GM12874 (cell line): ENCODE results near the gene LANCL2.
A peak's percentile ranks its signal among the peaks of the same experiment; 100 is the strongest.

Experiments used
- CTCF ChIP-seq: IDR thresholded peaks from 2 replicates; pipeline ENCODE4 v1.5.1; 2011; ENCODE audit warnings: low read depth, mild to moderate bottlenecking, control low read depth, low read length, moderate library complexity; ENCODE audit not compliant: insufficient read depth

Gene LANCL2

GRCh38 chr7:55363386-55364170 is 1.6 kb upstream of the LANCL2 start:
- no peak for TF ChIP-seq CTCF

- peak; percentile 25; the same call in 1 of the 2 replicates for TF ChIP-seq CTCF
These were observed 731 bp downstream of the LANCL2 start for GRCh38 chr7:55365675-55366460.

GRCh38 chr7:55366461-55367070 is 1.4 kb downstream of the LANCL2 start:
- no peak for TF ChIP-seq CTCF

GRCh38 chr7:55367283-55367840 is 2.2 kb downstream of the LANCL2 start:
- no peak for TF ChIP-seq CTCF

DNA sequence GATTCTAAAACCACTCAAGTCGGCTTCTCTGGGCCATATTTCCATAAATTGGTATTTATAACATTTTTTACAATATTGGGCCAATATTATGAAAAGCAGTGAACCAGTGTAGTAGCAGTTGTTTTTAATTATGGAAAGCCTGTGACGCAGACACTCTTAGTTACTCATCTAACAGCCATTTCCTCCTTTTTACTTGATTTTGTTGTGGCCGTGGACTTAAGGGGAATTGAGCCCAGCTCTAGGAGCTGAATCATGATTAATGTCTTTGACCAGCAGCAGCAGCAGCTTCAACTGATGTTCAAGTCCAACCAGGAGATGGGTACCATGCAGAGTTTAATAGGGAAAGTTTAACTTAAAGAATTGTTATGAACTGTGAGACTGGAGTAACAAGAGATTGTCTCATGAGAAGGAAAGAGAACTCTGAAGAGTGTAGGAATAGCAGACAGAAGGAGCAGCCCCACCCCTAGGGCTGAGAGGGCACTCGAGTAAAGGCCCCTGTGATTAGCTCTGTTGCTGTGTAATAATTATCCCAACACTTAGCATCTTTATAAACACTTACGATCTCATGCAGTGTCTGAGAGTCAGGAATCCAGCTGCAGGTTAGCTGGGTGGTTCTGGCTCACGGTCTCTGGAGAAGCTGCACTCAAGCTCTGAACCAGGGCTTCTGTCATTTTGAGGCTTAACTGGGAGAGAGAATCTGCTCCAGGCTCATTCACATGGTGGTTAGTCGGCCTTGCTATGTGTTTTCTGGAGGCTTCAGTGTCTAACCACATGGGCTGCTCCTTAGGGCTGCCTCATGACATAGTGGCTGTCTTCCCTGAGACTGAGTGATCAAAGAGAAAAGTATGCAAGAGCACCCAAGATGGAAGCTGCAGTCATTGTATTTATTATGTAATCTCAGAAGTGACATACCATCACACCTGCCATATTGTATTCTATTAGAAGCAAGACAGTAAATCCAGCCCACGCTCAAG is 4.6 kb downstream of the LANCL2 start:
- TF ChIP-seq CTCF, result no peak

GRCh38 chr7:55374213-55374612 is 9.1 kb downstream of the LANCL2 start:
- no peak for TF ChIP-seq CTCF
